GM23338 (cell line): ENCODE measurements around the gene WSCD2.

Experiments used
- CREB1 ChIP-seq: fragments of 250-450 bp; sonication (Bioruptor Pico); IDR thresholded peaks from 2 replicates; pipeline ENCODE4 v1.5.0; 2020; ENCODE audit warnings: low read depth, mild to moderate bottlenecking, moderate library complexity
- EZH2 ChIP-seq: fragments of 200-600 bp; sonication (generic); IDR thresholded peaks from one replicate; pipeline ENCODE4 v1.8.0; 2017; ENCODE audit warnings: antibody characterized with exemption, mild to moderate bottlenecking, low read depth; ENCODE audit not compliant: unreplicated experiment
- EZH2phosphoT487 ChIP-seq: fragments of 200-600 bp; sonication (generic); IDR thresholded peaks from one replicate; pipeline ENCODE4 v1.8.1; 2018; ENCODE audit warnings: antibody characterized with exemption; ENCODE audit not compliant: unreplicated experiment
- JUNB ChIP-seq: IDR thresholded peaks from one replicate; pipeline ENCODE4 v1.6.1; 2016; ENCODE audit warnings: antibody characterized with exemption; ENCODE audit not compliant: unreplicated experiment
- NANOG ChIP-seq: IDR thresholded peaks from 2 replicates; pipeline ENCODE4 v1.6.1; 2016; ENCODE audit warnings: antibody characterized with exemption, borderline replicate concordance
- POLR2AphosphoS5 ChIP-seq: IDR thresholded peaks from 2 replicates; pipeline ENCODE4 v1.6.1; 2016; ENCODE audit warnings: antibody characterized with exemption, low read depth
- REST ChIP-seq: IDR thresholded peaks from one replicate; pipeline ENCODE4 v1.6.1; 2018; ENCODE audit warnings: antibody characterized with exemption; ENCODE audit not compliant: unreplicated experiment
- ZNF114 ChIP-seq: fragments of 250-450 bp; sonication (Bioruptor Pico); IDR thresholded peaks from 2 replicates; pipeline ENCODE4 v1.5.0; 2020; ENCODE audit warnings: mild to moderate bottlenecking, moderate library complexity
- ZNF462 ChIP-seq: fragments of 250-450 bp; sonication (Bioruptor Pico); IDR thresholded peaks from 2 replicates; pipeline ENCODE4 v1.5.0; 2020; ENCODE audit warnings: mild to moderate bottlenecking, moderate library complexity
- TF ChIP-seq, protein P1 (sequence below), 2 experiments: fragments of 200-600 bp in 1 of 2; sonication (generic) in 1 of 2; conservative IDR thresholded peaks; 2 replicates each; pipeline versions ENCODE4 v1.5.1 to v1.6.1; 2016 to 2017; ENCODE audit warnings: antibody characterized with exemption in 2 of 2, low read depth in 2 of 2, mild to moderate bottlenecking in 2 of 2, moderate library complexity in 1 of 2

GRCh38 chr12:108266131-108266530 is 137.0 kb downstream of the WSCD2 start:
- no peak for TF ChIP-seq EZH2phosphoT487
- TF ChIP-seq EZH2: no peak
- TF ChIP-seq, protein P1, sequence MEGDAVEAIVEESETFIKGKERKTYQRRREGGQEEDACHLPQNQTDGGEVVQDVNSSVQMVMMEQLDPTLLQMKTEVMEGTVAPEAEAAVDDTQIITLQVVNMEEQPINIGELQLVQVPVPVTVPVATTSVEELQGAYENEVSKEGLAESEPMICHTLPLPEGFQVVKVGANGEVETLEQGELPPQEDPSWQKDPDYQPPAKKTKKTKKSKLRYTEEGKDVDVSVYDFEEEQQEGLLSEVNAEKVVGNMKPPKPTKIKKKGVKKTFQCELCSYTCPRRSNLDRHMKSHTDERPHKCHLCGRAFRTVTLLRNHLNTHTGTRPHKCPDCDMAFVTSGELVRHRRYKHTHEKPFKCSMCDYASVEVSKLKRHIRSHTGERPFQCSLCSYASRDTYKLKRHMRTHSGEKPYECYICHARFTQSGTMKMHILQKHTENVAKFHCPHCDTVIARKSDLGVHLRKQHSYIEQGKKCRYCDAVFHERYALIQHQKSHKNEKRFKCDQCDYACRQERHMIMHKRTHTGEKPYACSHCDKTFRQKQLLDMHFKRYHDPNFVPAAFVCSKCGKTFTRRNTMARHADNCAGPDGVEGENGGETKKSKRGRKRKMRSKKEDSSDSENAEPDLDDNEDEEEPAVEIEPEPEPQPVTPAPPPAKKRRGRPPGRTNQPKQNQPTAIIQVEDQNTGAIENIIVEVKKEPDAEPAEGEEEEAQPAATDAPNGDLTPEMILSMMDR (conservative IDR thresholded peaks at IDR 0.05; ENCODE audit: low read depth in 2 of 2): no peak
- TF ChIP-seq POLR2AphosphoS5: no peak
- TF ChIP-seq ZNF114 (CRISPR knock-in tag): no peak
- no peak for TF ChIP-seq JUNB
- TF ChIP-seq REST: no peak
- no peak for TF ChIP-seq ZNF462
- TF ChIP-seq NANOG: no peak
- TF ChIP-seq CREB1 (CRISPR knock-in tag): no peak
